GM12878 (cell line): ENCODE measurements around the gene BLOC1S4. TPM values are rescaled to one million over a fixed set of nuclear protein-coding genes. Genes with fewer than 3 reads are reported as not detected.

Source experiments
- ATAC-seq: fragments of 200-7000 bp; cut with Tn5 transposase; 3 replicates; pipeline ENCODE4 v1.9.1; 2020; ENCODE audit warnings: mild to moderate bottlenecking, moderate library complexity
- BruUV-seq: library from RNA; stranded (reverse); fragments of 400-500 nt; replicated peaks from 2 replicates; lab custom pipeline; 2021; lab: Mats Ljungman, UMichigan
- CTCF ChIA-PET: fragments of 300-600 bp; sonication (Branson Sonifier 250); formaldehyde crosslinking; extraction: SDS; loops from one replicate; lab custom pipeline; 2021; ENCODE audit warnings: inconsistent platforms; lab: Yijun Ruan, JAX
- POLR2A ChIA-PET: fragments of 350-600 bp; formaldehyde crosslinking; extraction: SDS; loops from one replicate; lab custom pipeline; 2021; ENCODE audit warnings: inconsistent platforms; lab: Charles Lee
- RAD21 ChIA-PET: fragments of 300-600 bp; sonication (Branson Sonifier 250); formaldehyde crosslinking; loops from one replicate; lab custom pipeline; 2023; ENCODE audit warnings: antibody characterized with exemption; ENCODE audit not compliant: unreplicated experiment; lab: Charles Lee
- SMC1A ChIA-PET: fragments of 300-600 bp; sonication (Branson Sonifier 250); formaldehyde crosslinking; loops from one replicate; lab custom pipeline; 2023; ENCODE audit not compliant: unreplicated experiment, uncharacterized antibody; lab: Charles Lee
- DNase-seq: peaks from one replicate; pipeline ENCODE4 v3.0.0-alpha.2; 2011; ENCODE audit warnings: low read depth, low spot score
- FAIRE-seq: peaks from 3 replicates; lab custom pipeline; 2011; peaks lifted over from hg19 to GRCh38; lab: Jason Lieb, UNC
- H2AFZ ChIP-seq: 2 replicates; pipeline ENCODE4 v1.6.0; 2011; ENCODE audit warnings: low read depth, low read length, control low read depth; ENCODE audit not compliant: control insufficient read depth
- H3K27ac ChIP-seq: 2 replicates; pipeline ENCODE4 v1.5.1; 2011; ENCODE audit warnings: control low read depth; ENCODE audit not compliant: control insufficient read depth, insufficient read depth
- H3K27me3 ChIP-seq, 2 experiments: replicated peaks in 1 of 2; 2 replicates each; pipeline versions ENCODE4 v1.6.0 to v1.6.1; 2011; ENCODE audit warnings: low read length in 1 of 2; ENCODE audit not compliant: control insufficient read depth in 2 of 2, insufficient read depth in 2 of 2
- H3K36me3 ChIP-seq, 2 experiments: 2 replicates each; pipeline ENCODE4 v1.5.1; 2011; ENCODE audit warnings: low read length in 1 of 2; ENCODE audit not compliant: control insufficient read depth in 2 of 2, insufficient read depth in 2 of 2
- H3K4me1 ChIP-seq: 2 replicates; pipeline ENCODE4 v1.6.1; 2011; ENCODE audit warnings: mild to moderate bottlenecking, low read length, moderate library complexity, mixed read lengths; ENCODE audit not compliant: control insufficient read depth, insufficient read depth
- H3K4me2 ChIP-seq: 2 replicates; pipeline ENCODE4 v1.6.0; 2011; ENCODE audit warnings: control low read depth; ENCODE audit not compliant: control insufficient read depth, insufficient read depth
- H3K4me3 ChIP-seq: fragments of 200-600 bp; sonication (generic); 2 replicates; pipeline ENCODE4 v1.5.1; 2016
- H3K79me2 ChIP-seq: 2 replicates; pipeline ENCODE4 v1.6.0; 2011; ENCODE audit warnings: low read length; ENCODE audit not compliant: control insufficient read depth, insufficient read depth
- H3K9ac ChIP-seq: 2 replicates; pipeline ENCODE4 v1.8.0; 2011; ENCODE audit warnings: low read length, control low read depth, mixed read lengths; ENCODE audit not compliant: control insufficient read depth, insufficient read depth
- H3K9me3 ChIP-seq: replicated peaks from 3 replicates; pipeline ENCODE4 v1.5.1; 2011; ENCODE audit warnings: mild to moderate bottlenecking, low read length; ENCODE audit not compliant: control insufficient read depth, insufficient read depth
- H4K20me1 ChIP-seq: 2 replicates; pipeline ENCODE4 v1.6.0; 2011; ENCODE audit not compliant: control insufficient read depth, insufficient read depth
- CREB1 ChIP-seq: IDR thresholded peaks from 2 replicates; pipeline ENCODE4 v1.6.1; 2012; ENCODE audit warnings: low read depth, mild to moderate bottlenecking, inconsistent platforms
- EGR1 ChIP-seq, 2 experiments: IDR thresholded peaks; 1 replicate in 1 of 2; 2 replicates in 1 of 2; pipeline ENCODE4 v1.6.1; 2011 to 2012; ENCODE audit warnings: low read depth in 2 of 2, low read length in 2 of 2, borderline replicate concordance in 1 of 2, mild to moderate bottlenecking in 1 of 2, moderate library complexity in 1 of 2
- FOXM1 ChIP-seq: IDR thresholded peaks from 2 replicates; pipeline ENCODE4 v1.6.1; 2012; ENCODE audit warnings: low read depth, mild to moderate bottlenecking, inconsistent platforms, low read length, moderate library complexity
- HCFC1 ChIP-seq: fragments of 150-350 bp; IDR thresholded peaks from 2 replicates; pipeline ENCODE4 v1.6.1; 2014; ENCODE audit warnings: low read length
- JUNB ChIP-seq: IDR thresholded peaks from 2 replicates; pipeline ENCODE4 v1.6.1; 2016; ENCODE audit warnings: antibody characterized with exemption, mild to moderate bottlenecking
- MEF2B ChIP-seq: fragments of 450-650 bp; IDR thresholded peaks from 2 replicates; pipeline ENCODE4 v1.6.1; 2018; ENCODE audit warnings: mild to moderate bottlenecking, moderate library complexity; ENCODE audit not compliant: partially characterized antibody, poor library complexity, severe bottlenecking
- MXI1 ChIP-seq: fragments of 150-350 bp; IDR thresholded peaks from 2 replicates; pipeline ENCODE4 v1.6.1; 2011; ENCODE audit warnings: low read depth, mild to moderate bottlenecking, inconsistent platforms, low read length, improper control_type of control experiment
- NFYA ChIP-seq: IDR thresholded peaks from 2 replicates; pipeline ENCODE4 v1.6.1; 2011; ENCODE audit warnings: low read depth, mild to moderate bottlenecking, low read length, improper control_type of control experiment, borderline replicate concordance
- NR2F1 ChIP-seq: fragments of 450-650 bp; conservative IDR thresholded peaks from 2 replicates; pipeline ENCODE4 v1.6.1; 2017; ENCODE audit warnings: mild to moderate bottlenecking
- NRF1 ChIP-seq: conservative IDR thresholded peaks from 2 replicates; pipeline ENCODE4 v1.6.1; 2011; ENCODE audit warnings: mild to moderate bottlenecking, low read depth, low read length, improper control_type of control experiment
- PAX8 ChIP-seq: fragments of 450-650 bp; IDR thresholded peaks from 2 replicates; pipeline ENCODE4 v1.6.1; 2017; ENCODE audit warnings: mild to moderate bottlenecking, moderate library complexity
- POU2F2 ChIP-seq: IDR thresholded peaks from 3 replicates; pipeline ENCODE4 v1.6.1; 2011; ENCODE audit warnings: low read depth, mild to moderate bottlenecking, low read length, borderline replicate concordance
- SUPT20H ChIP-seq: IDR thresholded peaks from 2 replicates; pipeline ENCODE4 v1.6.1; 2011; ENCODE audit warnings: low read depth, mild to moderate bottlenecking, low read length, moderate library complexity, borderline replicate concordance; ENCODE audit not compliant: control insufficient read depth
- USF2 ChIP-seq: IDR thresholded peaks from 2 replicates; pipeline ENCODE4 v1.6.1; 2011; ENCODE audit warnings: low read depth, low read length, improper control_type of control experiment, borderline replicate concordance
- YY1 ChIP-seq: IDR thresholded peaks from 2 replicates; pipeline ENCODE4 v1.6.1; 2011; ENCODE audit warnings: low read depth, mild to moderate bottlenecking, low read length
- ZNF217 ChIP-seq: fragments of 450-650 bp; IDR thresholded peaks from 2 replicates; pipeline ENCODE4 v1.6.1; 2017; ENCODE audit warnings: antibody characterized with exemption, mild to moderate bottlenecking
- WGBS: methylation state at CpG from one replicate; pipeline ENCODE4 v1.1.6; 2016; ENCODE audit warnings: low lambda C conversion rate; ENCODE audit not compliant: insufficient replicate concordance, insufficient coverage; ENCODE audit errors: missing lambda C conversion rate; 5-methylcytosine and 5-hydroxymethylcytosine counted together
- in situ Hi-C: fragments of 300-500 bp; cut with MboI; formaldehyde crosslinking; loops from 9 replicates; pipeline ENCODE4 v1.14.3; 2018; ENCODE audit warnings: mixed read lengths
- intact Hi-C: fragments of 100-400 bp; cut with micrococcal nuclease; formaldehyde crosslinking; loops from one replicate; pipeline ENCODE4 v1.14.2; 2022; ENCODE audit not compliant: unreplicated experiment
- polyA plus RNA-seq, 11 experiments: library from polyadenylated mRNA; depleted of rRNA in 4 of 11; unstranded in 6 of 11; stranded (reverse) in 5 of 11; fragments of >200 nt; fragmentation: Nextera tagmentation in 4 of 11; fragmentation: Illumina TruSeq in 1 of 11; extraction: Ambion mirVana in 4 of 11; extraction: Trizol in 1 of 11; gene quantifications; 1 replicate in 1 of 11; 2 replicates in 10 of 11; pipeline versions ENCODE4 v1.2.1 to v1.2.3, GENCODE V29; 2011 to 2016; ENCODE audit warnings: inconsistent platforms in 2 of 11, missing spikeins in 2 of 11, low read depth in 1 of 11
- total RNA-seq, 4 experiments: library from RNA; depleted of rRNA in 3 of 4; stranded (reverse); fragments of >200 nt in 3 of 4; fragmentation: Illumina TruSeq in 1 of 4; extraction: Trizol in 1 of 4; gene quantifications; 2 replicates each; pipeline versions ENCODE4 v1.2.1 to v1.2.3, GENCODE V29; 2013 to 2021

BLOC1S4 gene
- total and polyA plus RNA-seq, 10 of the 15 experiments (the other 5 are each of a cell fraction or from before 2014, with no cell fraction given): 2.7 to 23.8 (median 9.5) TPM

GRCh38 chr4:6696611-6697010 is 19.4 kb upstream of the BLOC1S4 start:
- FAIRE-seq (no peak), DNase-seq (no peak), ATAC-seq (peak; percentile 23; the same call in 1 of the 3 replicates)
- Histone ChIP-seq H2AFZ (peak overlapping the region; percentile 4; the same call in 1 of the 2 replicates), H3K4me1 (peaks cover 5% of the 10 kb centered on the region), H3K79me2 (no peaks in the 10 kb centered on the region), H4K20me1 (no peaks in the 10 kb centered on the region), H3K9ac (no peak overlapping the region), H3K9me3 (no peaks in the 10 kb centered on the region), H3K4me3 (no peak overlapping the region), H3K4me2 (no peak overlapping the region), H3K36me3 (no peaks in the 10 kb centered on the region; a peak in 1 of 4 replicates), H3K27ac (no peak overlapping the region; the same call in 1 of the 2 replicates), H3K27me3 (no peaks in the 10 kb centered on the region)
- no TSS peak for BruUV-seq
- in situ Hi-C loops: no loop called here
- no peak for TF ChIP-seq HCFC1
- 40% methylated on average over 6 of the region's 8 CpGs for WGBS
- intact Hi-C loops: no loop called here
- RAD21 ChIA-PET: no interaction called here
- CTCF ChIA-PET: interaction anchor here (0.5 to 1.4 kb wide), 2 partner anchors 16 to 231 kb away, joined by 3 read pairs; no protein-coding TSS in a partner anchor
- POLR2A ChIA-PET: no interaction called here
- SMC1A ChIA-PET: interaction anchor here (1.2 kb wide), 2 partner anchors 10 to 21 kb away, joined by 3 read pairs; no protein-coding TSS in a partner anchor

GRCh38 chr4:6697131-6697530 is 18.8 kb upstream of the BLOC1S4 start:
- Histone ChIP-seq H3K4me2 (no peak overlapping the region), H3K36me3 (no peaks in the 10 kb centered on the region; a peak in 1 of 4 replicates), H2AFZ (no peak overlapping the region), H3K27me3 (no peaks in the 10 kb centered on the region), H3K4me1 (peaks cover 5% of the 10 kb centered on the region), H3K27ac (no peak overlapping the region), H3K9ac (no peak overlapping the region), H3K79me2 (no peaks in the 10 kb centered on the region), H3K9me3 (no peaks in the 10 kb centered on the region), H3K4me3 (no peak overlapping the region), H4K20me1 (no peaks in the 10 kb centered on the region)
- ChIA-PET SMC1A (interaction anchor here (1.2 kb wide), 1 partner anchor 22 kb away, joined by 3 read pairs; no protein-coding TSS in a partner anchor), POLR2A (no interaction called here), CTCF (no interaction called here), RAD21 (no interaction called here)
- no peak for TF ChIP-seq CREB1
- no peak for TF ChIP-seq USF2
- TF ChIP-seq POU2F2: no peak
- no peak for TF ChIP-seq YY1
- TF ChIP-seq MEF2B: no peak
- no peak for TF ChIP-seq NFYA
- TF ChIP-seq FOXM1: no peak
- no peak for TF ChIP-seq EGR1 (IDR thresholded peaks at IDR 0.05; ENCODE audit: borderline replicate concordance in 1 of 2, low read depth in 2 of 2, low read length in 2 of 2)
- no peak for TF ChIP-seq MXI1
- no peak for TF ChIP-seq NR2F1
- TF ChIP-seq PAX8: no peak
- no peak for TF ChIP-seq JUNB
- TF ChIP-seq SUPT20H: no peak
- TF ChIP-seq NRF1: no peak
- TF ChIP-seq HCFC1: no peak
- TF ChIP-seq ZNF217: no peak
- ATAC-seq (no peak), FAIRE-seq (no peak), DNase-seq (no peak)
- no TSS peak for BruUV-seq
- intact Hi-C loops (no loop called here), in situ Hi-C loops (no loop called here)
- WGBS: 92% methylated on average over 6 of the region's 6 CpGs
